ENCODE results near the gene KLHL14. TPM values are rescaled to one million over a fixed set of nuclear protein-coding genes. Genes with fewer than 3 reads are reported as not detected.
A peak's percentile ranks its signal among the peaks of the same experiment; 100 is the strongest.

KLHL14 gene
- total RNA-seq, 1 donor from 2014 or later: 0.13 TPM

- H3K36me3 Mint-ChIP-seq: peaks cover 2% of the 10 kb centered on the region
- Histone ChIP-seq H3K9me3 (ENCODE audit: low read depth) (no peaks in the 10 kb centered on the region), H3F3A (ENCODE audit: low read depth) (no peaks in the 10 kb centered on the region), H3K27me3 (peaks cover 28% of the 10 kb centered on the region), H3K79me2 (ENCODE audit: low read depth) (no peaks in the 10 kb centered on the region), H4K20me1 (ENCODE audit: low read depth) (no peaks in the 10 kb centered on the region), H3K4me3 (no peak overlapping the region), H3K4me1 (peaks cover 6% of the 10 kb centered on the region), H3K4me2 (no peak overlapping the region), H3K36me3 (no peaks in the 10 kb centered on the region), H3K9ac (no peak overlapping the region), H2AFZ (replicated peaks) (no peak overlapping the region), H3K27ac (no peak overlapping the region)
- H3K9me3 Mint-ChIP-seq: peaks cover 4% of the 10 kb centered on the region
- H3K4me1 Mint-ChIP-seq: peaks cover 47% of the 10 kb centered on the region
- H3K27me3 Mint-ChIP-seq (ENCODE audit: insufficient read depth, low read depth): peaks cover 5% of the 10 kb centered on the region
- H3K4me3 Mint-ChIP-seq: no peak overlapping the region
- DNase-seq (ENCODE audit: low spot score): no peak
- TF ChIP-seq CTCF (IDR thresholded peaks at IDR 0.05) (no peak), EZH2phosphoT487 (IDR thresholded peaks at IDR 0.05) (no peak), EZH2 (IDR thresholded peaks at IDR 0.05) (no peak)
- H3K27ac Mint-ChIP-seq: peak overlapping the region; percentile 44
Measured at GRCh38 chr18:32777049-32777448, 4.2 kb upstream of the KLHL14 start.

GRCh38 chr18:32776561-32776960 lies 3.7 kb upstream of the KLHL14 start:
- no peaks in the 10 kb centered on the region for H3F3A ChIP-seq (ENCODE audit: low read depth)
- no peak overlapping the region for H2AFZ ChIP-seq (replicated peaks)
- peaks cover 6% of the 10 kb centered on the region for H3K4me1 ChIP-seq
- H3K27me3 ChIP-seq: peaks cover 33% of the 10 kb centered on the region
- H3K4me3 Mint-ChIP-seq: no peak overlapping the region
- no peak overlapping the region for H3K9ac ChIP-seq
- no peak overlapping the region for H3K4me3 ChIP-seq
- H3K9me3 ChIP-seq (ENCODE audit: low read depth): no peaks in the 10 kb centered on the region
- H3K79me2 ChIP-seq (ENCODE audit: low read depth): no peaks in the 10 kb centered on the region
- H3K36me3 ChIP-seq: no peaks in the 10 kb centered on the region
- TF ChIP-seq CTCF (IDR thresholded peaks at IDR 0.05): no peak
- TF ChIP-seq EZH2phosphoT487 (IDR thresholded peaks at IDR 0.05): no peak
- no peak for TF ChIP-seq EZH2 (IDR thresholded peaks at IDR 0.05)
- no peak for DNase-seq (ENCODE audit: low spot score)
- peaks cover 4% of the 10 kb centered on the region for H3K9me3 Mint-ChIP-seq
- no peak overlapping the region for H3K27ac Mint-ChIP-seq
- H4K20me1 ChIP-seq (ENCODE audit: low read depth): no peaks in the 10 kb centered on the region
- H3K27ac ChIP-seq: no peak overlapping the region
- no peak overlapping the region for H3K4me2 ChIP-seq
- H3K4me1 Mint-ChIP-seq: peaks cover 47% of the 10 kb centered on the region
- peaks cover 5% of the 10 kb centered on the region for H3K27me3 Mint-ChIP-seq (ENCODE audit: insufficient read depth, low read depth)
- H3K36me3 Mint-ChIP-seq: peaks cover 2% of the 10 kb centered on the region

GRCh38 chr18:32775628-32776027 lies 2.8 kb upstream of the KLHL14 start:
- TF ChIP-seq CTCF (IDR thresholded peaks at IDR 0.05) (no peak), EZH2phosphoT487 (IDR thresholded peaks at IDR 0.05) (no peak), EZH2 (IDR thresholded peaks at IDR 0.05) (no peak)
- H3K27ac Mint-ChIP-seq: no peak overlapping the region
- no peak overlapping the region for H3K4me2 ChIP-seq
- no peak overlapping the region for H2AFZ ChIP-seq (replicated peaks)
- H4K20me1 ChIP-seq (ENCODE audit: low read depth): peaks cover 3% of the 10 kb centered on the region
- H3K27me3 Mint-ChIP-seq (ENCODE audit: insufficient read depth, low read depth): peaks cover 5% of the 10 kb centered on the region
- H3K27me3 ChIP-seq: peaks cover 42% of the 10 kb centered on the region
- peaks cover 47% of the 10 kb centered on the region for H3K4me1 Mint-ChIP-seq
- H3K4me3 Mint-ChIP-seq: no peak overlapping the region
- no peaks in the 10 kb centered on the region for H3K36me3 ChIP-seq
- no peaks in the 10 kb centered on the region for H3K9me3 ChIP-seq (ENCODE audit: low read depth)
- H3K36me3 Mint-ChIP-seq: peaks cover 2% of the 10 kb centered on the region
- H3K4me3 ChIP-seq: no peak overlapping the region
- no peak for DNase-seq (ENCODE audit: low spot score)
- H3K79me2 ChIP-seq (ENCODE audit: low read depth): no peaks in the 10 kb centered on the region
- H3F3A ChIP-seq (ENCODE audit: low read depth): no peaks in the 10 kb centered on the region
- H3K4me1 ChIP-seq: peaks cover 10% of the 10 kb centered on the region
- peaks cover 4% of the 10 kb centered on the region for H3K9me3 Mint-ChIP-seq
- H3K27ac ChIP-seq: no peak overlapping the region
- H3K9ac ChIP-seq: no peak overlapping the region

Data from neural progenitor cell (in vitro differentiated cells).